DND-41 (cell line): Measurements from ENCODE around the gene PLXDC1.

Experiments
- ATAC-seq: fragments of 200-7000 bp; cut with Tn5 transposase; 3 replicates; pipeline ENCODE4 v1.9.1; 2021; ENCODE audit warnings: low read depth; ENCODE audit not compliant: insufficient read depth
- DNase-seq: peaks from one replicate; pipeline ENCODE4 v3.0.0-alpha.2; 2020
- H2AFZ ChIP-seq: 2 replicates; pipeline ENCODE4 v1.6.0; 2012; ENCODE audit warnings: low read depth, low read length
- H3K27ac ChIP-seq: 2 replicates; pipeline ENCODE4 v1.5.1; 2012; ENCODE audit warnings: low read length, inconsistent platforms
- H3K27me3 ChIP-seq: fragments of 200-600 bp; sonication (generic); 2 replicates; pipeline ENCODE4 v1.6.0; 2012; ENCODE audit warnings: low read length, mild to moderate bottlenecking, inconsistent platforms; ENCODE audit not compliant: insufficient read depth, poor library complexity
- H3K36me3 ChIP-seq: 2 replicates; pipeline ENCODE4 v1.5.1; 2012; ENCODE audit warnings: low read length, inconsistent platforms; ENCODE audit not compliant: insufficient read depth
- H3K4me1 ChIP-seq: 2 replicates; pipeline ENCODE4 v1.5.1; 2012; ENCODE audit warnings: mild to moderate bottlenecking, low read length; ENCODE audit not compliant: insufficient read depth
- H3K4me2 ChIP-seq: 2 replicates; pipeline ENCODE4 v1.6.0; 2012; ENCODE audit warnings: mild to moderate bottlenecking, moderate library complexity, low read length, inconsistent platforms; ENCODE audit not compliant: insufficient read depth
- H3K4me3 ChIP-seq, 2 experiments: fragments of 200-600 bp in 1 of 2; shearing (Covaris generic) in 1 of 2; 2 replicates each; pipeline ENCODE4 v1.5.1; 2012 to 2016; ENCODE audit warnings: inconsistent platforms in 2 of 2, low read length in 2 of 2, mild to moderate bottlenecking in 2 of 2, low read depth in 1 of 2, moderate library complexity in 1 of 2
- H3K79me2 ChIP-seq: 2 replicates; pipeline ENCODE4 v1.6.0; 2012; ENCODE audit warnings: low read length, inconsistent platforms; ENCODE audit not compliant: insufficient read depth
- H3K9ac ChIP-seq: 2 replicates; pipeline ENCODE4 v1.6.0; 2012; ENCODE audit warnings: low read depth, mild to moderate bottlenecking, inconsistent platforms, low read length, moderate library complexity
- H3K9me3 ChIP-seq: 2 replicates; pipeline ENCODE4 v1.5.1; 2012; ENCODE audit warnings: low read length, moderate library complexity, mild to moderate bottlenecking, inconsistent platforms; ENCODE audit not compliant: insufficient read depth, severe bottlenecking
- H4K20me1 ChIP-seq: 2 replicates; pipeline ENCODE4 v1.6.0; 2012; ENCODE audit warnings: low read length; ENCODE audit not compliant: insufficient read depth
- CTCF ChIP-seq: IDR thresholded peaks from 2 replicates; pipeline ENCODE4 v1.5.1; 2012; ENCODE audit warnings: borderline replicate concordance, low read length, moderate library complexity, mild to moderate bottlenecking; ENCODE audit not compliant: poor library complexity, severe bottlenecking; ENCODE audit errors: extremely low read depth
- EZH2 ChIP-seq: IDR thresholded peaks from 3 replicates; pipeline ENCODE4 v1.6.1; 2012; ENCODE audit warnings: borderline replicate concordance, low read depth, mild to moderate bottlenecking, moderate library complexity, low read length, inconsistent platforms; ENCODE audit not compliant: severe bottlenecking

Gene PLXDC1

GRCh38 chr17:39115135-39115534, 36.3 kb downstream of the PLXDC1 start:
- Histone ChIP-seq H3K9me3 (no peaks in the 10 kb centered on the region), H3K9ac (no peak overlapping the region), H2AFZ (no peak overlapping the region), H4K20me1 (no peaks in the 10 kb centered on the region), H3K27me3 (no peaks in the 10 kb centered on the region), H3K4me1 (no peaks in the 10 kb centered on the region), H3K36me3 (no peaks in the 10 kb centered on the region), H3K27ac (no peak overlapping the region), H3K4me2 (no peak overlapping the region), H3K79me2 (no peaks in the 10 kb centered on the region), H3K4me3 (no peak overlapping the region)
- no peak for TF ChIP-seq CTCF
- TF ChIP-seq EZH2: no peak
- no peak for DNase-seq
- no peak for ATAC-seq

GRCh38 chr17:39114723-39115122, 36.7 kb downstream of the PLXDC1 start:
- H3K36me3 ChIP-seq: no peaks in the 10 kb centered on the region
- H3K4me2 ChIP-seq: no peak overlapping the region
- no peak overlapping the region for H3K27ac ChIP-seq
- ATAC-seq (no peak), DNase-seq (no peak)
- H3K9ac ChIP-seq: no peak overlapping the region
- H3K79me2 ChIP-seq: no peaks in the 10 kb centered on the region
- H4K20me1 ChIP-seq: no peaks in the 10 kb centered on the region
- no peak for TF ChIP-seq EZH2
- TF ChIP-seq CTCF: no peak
- no peaks in the 10 kb centered on the region for H3K9me3 ChIP-seq
- H3K4me3 ChIP-seq: no peak overlapping the region
- H3K27me3 ChIP-seq: no peaks in the 10 kb centered on the region
- H3K4me1 ChIP-seq: no peaks in the 10 kb centered on the region
- H2AFZ ChIP-seq: no peak overlapping the region

- Histone ChIP-seq H3K27me3 (no peaks in the 10 kb centered on the region), H3K79me2 (no peaks in the 10 kb centered on the region), H2AFZ (no peak overlapping the region), H3K27ac (no peak overlapping the region), H3K4me2 (no peak overlapping the region), H3K9ac (no peak overlapping the region), H4K20me1 (no peaks in the 10 kb centered on the region), H3K4me1 (no peaks in the 10 kb centered on the region), H3K9me3 (no peaks in the 10 kb centered on the region), H3K4me3 (no peak overlapping the region), H3K36me3 (no peaks in the 10 kb centered on the region)
- ATAC-seq (no peak), DNase-seq (no peak)
- TF ChIP-seq CTCF (no peak), EZH2 (no peak)
Observed at GRCh38 chr17:39113871-39114270, 37.6 kb downstream of the PLXDC1 start.
